Esophagus muscularis mucosa (tissue), 4 donors: ENCODE data around the gene GPR173. TPM values are rescaled to one million over a fixed set of nuclear protein-coding genes. Genes with fewer than 3 reads are reported as not detected.
A peak's percentile ranks its signal among the peaks of the same experiment; 100 is the strongest.

Experiments used
- DNase-seq: peaks from one replicate; pipeline ENCODE4 v3.0.0-alpha.2; 2017; ENCODE audit errors: extremely low spot score
- H3K27ac ChIP-seq, 4 donors: fragments of 200-600 bp; sonication (generic); replicated peaks in 1 of 4; 1 replicate in 3 of 4; 2 replicates in 1 of 4; pipeline ENCODE4 v1.5.1; 2016 to 2019; ENCODE audit warnings: mild to moderate bottlenecking in 1 of 4
- H3K27me3 ChIP-seq, 4 donors: fragments of 200-600 bp; sonication (generic); one replicate each; pipeline versions ENCODE4 v1.5.1 to v1.6.0; 2016 to 2019
- H3K36me3 ChIP-seq, 4 donors: fragments of 200-600 bp; sonication (generic); one replicate each; pipeline ENCODE4 v1.5.1; 2016 to 2019
- H3K4me1 ChIP-seq, 4 donors: fragments of 200-600 bp; sonication (generic); one replicate each; pipeline ENCODE4 v1.5.1; 2016 to 2019
- H3K4me3 ChIP-seq, 4 donors: fragments of 200-600 bp; sonication (generic); 1 replicate in 2 of 4; 2 replicates in 2 of 4; pipeline ENCODE4 v1.5.1; 2016 to 2019; ENCODE audit warnings: mild to moderate bottlenecking in 4 of 4, moderate library complexity in 1 of 4
- H3K9me3 ChIP-seq, 4 donors: fragments of 200-600 bp; sonication (generic); 1 replicate in 3 of 4; 2 replicates in 1 of 4; pipeline ENCODE4 v1.5.1; 2016 to 2019
- CTCF ChIP-seq, 3 experiments: fragments of 200-600 bp in 2 of 3; fragments of 450-650 bp in 1 of 3; sonication (generic) in 2 of 3; IDR thresholded peaks; one replicate each; pipeline ENCODE4 v1.5.1; 2017 to 2019; ENCODE audit warnings: antibody characterized with exemption in 3 of 3, mild to moderate bottlenecking in 2 of 3, moderate library complexity in 1 of 3
- EP300 ChIP-seq: sonication (generic); formaldehyde crosslinking; IDR thresholded peaks from one replicate; pipeline ENCODE4 v1.6.1; 2017; ENCODE audit warnings: antibody characterized with exemption
- POLR2A ChIP-seq: fragments of 450-650 bp; IDR thresholded peaks from one replicate; pipeline ENCODE4 v1.6.1; 2017; ENCODE audit warnings: antibody characterized with exemption, moderate library complexity, mild to moderate bottlenecking, low read depth
- POLR2AphosphoS5 ChIP-seq, 2 donors: sonication (generic); formaldehyde crosslinking; IDR thresholded peaks; one replicate each; pipeline ENCODE4 v1.6.1; 2017; ENCODE audit warnings: antibody characterized with exemption in 2 of 2
- WGBS: methylation state at CpG from one replicate; pipeline ENCODE4 v1.1.5; 2018; 5-methylcytosine and 5-hydroxymethylcytosine counted together
- intact Hi-C: fragments of 100-400 bp; cut with DNase I; formaldehyde crosslinking; loops from one replicate; pipeline ENCODE4 v1.15.1; 2023
- total RNA-seq, 4 donors: library from RNA; depleted of rRNA; stranded (reverse); fragments of >200 nt; gene quantifications; one replicate each; pipeline versions ENCODE4 v1.1.0 to v1.2.1, GENCODE V29; 2016

GPR173 gene
- total RNA-seq, 4 donors from 2014 or later = 0.83 to 2.8 (median 0.90) TPM

GRCh38 chrX:53085661-53086229 is 37.2 kb downstream of the GPR173 start:
- Histone ChIP-seq H3K9me3 (no peaks in the 10 kb centered on the region), H3K4me1 (peaks cover 7 to 62% (median 43%) of the 10 kb centered on the region in 4 donors), H3K27ac (peak overlapping the region; percentile 93 to 97 (median 94)), H3K36me3 (peaks cover 6 to 24% (median 22%) of the 10 kb centered on the region in 4 donors), H3K27me3 (no peaks in the 10 kb centered on the region), H3K4me3 (peak overlapping the region; percentile 2 to 84 (median 78))
- TF ChIP-seq POLR2A (no peak), CTCF (IDR thresholded peaks at IDR 0.05) (no peak), EP300 (no peak), POLR2AphosphoS5 (IDR thresholded peaks at IDR 0.05) (peak in 1 of 2 donors; percentile 19)
- 79% methylated on average over 17 of the region's 17 CpGs for WGBS
- intact Hi-C loops = no loop called here
- DNase-seq = no peak

- 44% methylated on average over 6 of the region's 6 CpGs for WGBS
- TF ChIP-seq POLR2A (no peak), POLR2AphosphoS5 (IDR thresholded peaks at IDR 0.05) (peak; percentile 73 to 81), EP300 (peak; percentile 25), CTCF (IDR thresholded peaks at IDR 0.05) (no peak)
- Histone ChIP-seq H3K9me3 (no peaks in the 10 kb centered on the region), H3K27ac (peak overlapping the region; percentile 93 to 97 (median 94)), H3K36me3 (peaks cover 6 to 24% (median 22%) of the 10 kb centered on the region in 4 donors), H3K27me3 (no peaks in the 10 kb centered on the region), H3K4me3 (peak overlapping the region; percentile 30 to 84 (median 78)), H3K4me1 (peaks cover 7 to 62% (median 43%) of the 10 kb centered on the region in 4 donors)
- intact Hi-C loops = no loop called here
- no peak for DNase-seq
These were observed 37.9 kb downstream of the GPR173 start for GRCh38 chrX:53086464-53086863.

- WGBS = 66% methylated on average over 3 of the region's 3 CpGs
- intact Hi-C loops = no loop called here
- Histone ChIP-seq H3K27ac (peak overlapping the region; percentile 84 to 97 (median 94)), H3K9me3 (no peaks in the 10 kb centered on the region), H3K36me3 (peaks cover 6 to 24% (median 22%) of the 10 kb centered on the region in 4 donors), H3K4me3 (peak overlapping the region; percentile 24 to 84 (median 60)), H3K27me3 (no peaks in the 10 kb centered on the region), H3K4me1 (peaks cover 7 to 62% (median 43%) of the 10 kb centered on the region in 4 donors)
- no peak for DNase-seq
- no peak for TF ChIP-seq EP300
- peak in 1 of 2 donors; percentile 37 for TF ChIP-seq POLR2AphosphoS5 (IDR thresholded peaks at IDR 0.05)
- TF ChIP-seq POLR2A = no peak
These were observed 38.8 kb downstream of the GPR173 start for GRCh38 chrX:53087388-53087831.

- H3K36me3 ChIP-seq = peaks cover 6 to 24% (median 22%) of the 10 kb centered on the region in 4 donors
- peaks cover 7 to 69% (median 42%) of the 10 kb centered on the region in 4 donors for H3K4me1 ChIP-seq
- TF ChIP-seq CTCF (IDR thresholded peaks at IDR 0.05) (no peak), POLR2AphosphoS5 (IDR thresholded peaks at IDR 0.05) (peak; percentile 86 to 88)
- no peaks in the 10 kb centered on the region for H3K27me3 ChIP-seq
- intact Hi-C loops = no loop called here
- H3K4me3 ChIP-seq = peak overlapping the region; percentile 44 to 84 (median 62)
- peak overlapping the region; percentile 84 to 97 (median 94) for H3K27ac ChIP-seq
- peak; percentile 92 for DNase-seq
- WGBS = 44% methylated on average over 51 of the region's 51 CpGs
- no peaks in the 10 kb centered on the region for H3K9me3 ChIP-seq
These were observed 39.8 kb downstream of the GPR173 start for GRCh38 chrX:53088136-53088974.
